HepG2 (cell line): Measurements from ENCODE around the gene SLC31A2. TPM values are rescaled to one million over a fixed set of nuclear protein-coding genes. Genes with fewer than 3 reads are reported as not detected.

Source experiments
- ATAC-seq: fragments of 200-7000 bp; cut with Tn5 transposase; 3 replicates; pipeline ENCODE4 v1.9.1; 2020; ENCODE audit warnings: mild to moderate bottlenecking, moderate library complexity
- BruUV-seq: library from RNA; stranded (reverse); fragments of 400-500 nt; replicated peaks from 2 replicates; lab custom pipeline; 2021; lab: Mats Ljungman, UMichigan
- CTCF ChIA-PET: fragments of 300-600 bp; formaldehyde crosslinking; extraction: SDS; loops from one replicate; lab custom pipeline; 2021; ENCODE audit warnings: low total read pairs, inconsistent platforms, low intra/inter-chr PET ratio; lab: Yijun Ruan, JAX
- POLR2A ChIA-PET: fragments of 350-600 bp; sonication (Branson Sonifier 250); formaldehyde crosslinking; loops from one replicate; lab custom pipeline; 2020; ENCODE audit warnings: antibody characterized with exemption, inconsistent platforms; lab: Yijun Ruan, JAX
- DNase-seq: peaks from one replicate; pipeline ENCODE4 v3.0.0-alpha.2; 2015; ENCODE audit warnings: low spot score
- FAIRE-seq: peaks from 3 replicates; lab custom pipeline; 2011; peaks lifted over from hg19 to GRCh38; lab: Jason Lieb, UNC
- H2AFZ ChIP-seq: one replicate; pipeline ENCODE4 v1.6.1; 2011; ENCODE audit warnings: low read length, inconsistent platforms
- H3K27ac ChIP-seq: fragments of 300-600 bp; 3 replicates; pipeline ENCODE4 v1.8.0; 2011; ENCODE audit warnings: mixed run types, mild to moderate bottlenecking, mixed read lengths, low read length, inconsistent platforms; ENCODE audit not compliant: insufficient read depth; ENCODE audit errors: extremely low read length
- H3K27me3 ChIP-seq, 2 experiments: fragments of 200-600 bp in 1 of 2; 2 replicates in 1 of 2; 3 replicates in 1 of 2; pipeline versions ENCODE4 v1.6.0 to v1.8.0; 2011; ENCODE audit warnings: low read length in 2 of 2, mild to moderate bottlenecking in 2 of 2, moderate library complexity in 2 of 2, inconsistent platforms in 1 of 2; ENCODE audit not compliant: insufficient read depth in 2 of 2, control insufficient read depth in 1 of 2
- H3K36me3 ChIP-seq, 2 experiments: fragments of 200-600 bp in 1 of 2; replicated peaks in 1 of 2; 2 replicates in 1 of 2; 3 replicates in 1 of 2; pipeline versions ENCODE4 v1.5.1 to v1.8.0; 2011; ENCODE audit warnings: low read length in 2 of 2, inconsistent platforms in 1 of 2; ENCODE audit not compliant: insufficient read depth in 2 of 2, control insufficient read depth in 1 of 2
- H3K4me1 ChIP-seq: 2 replicates; pipeline ENCODE4 v1.5.1; 2012; ENCODE audit warnings: low read length, inconsistent platforms; ENCODE audit not compliant: insufficient read depth
- H3K4me2 ChIP-seq: 2 replicates; pipeline ENCODE4 v1.6.0; 2011; ENCODE audit warnings: low read depth, low read length, inconsistent platforms
- H3K4me3 ChIP-seq, 3 experiments: fragments of 200-600 bp in 1 of 3; sonication (generic), shearing (Covaris generic) in 1 of 3; replicated peaks in 1 of 3; 2 replicates each; pipeline ENCODE4 v1.5.1; 2011 to 2016; ENCODE audit warnings: low read length in 3 of 3, inconsistent platforms in 2 of 3, low read depth in 2 of 3, mild to moderate bottlenecking in 2 of 3, control low read depth in 1 of 3, mixed read lengths in 1 of 3; ENCODE audit not compliant: insufficient read depth in 1 of 3
- H3K79me2 ChIP-seq: one replicate; pipeline ENCODE4 v1.6.1; 2011; ENCODE audit warnings: low read length, inconsistent platforms; ENCODE audit not compliant: insufficient read depth
- H3K9ac ChIP-seq: 2 replicates; pipeline ENCODE4 v1.6.0; 2011; ENCODE audit warnings: mild to moderate bottlenecking, low read depth, low read length, inconsistent platforms; ENCODE audit not compliant: insufficient read depth
- H3K9me3 ChIP-seq: 2 replicates; pipeline ENCODE4 v1.5.1; 2012; ENCODE audit warnings: mild to moderate bottlenecking, low read length
- H4K20me1 ChIP-seq: 2 replicates; pipeline ENCODE4 v1.6.0; 2011; ENCODE audit warnings: inconsistent platforms, mild to moderate bottlenecking, low read length, moderate library complexity; ENCODE audit not compliant: insufficient read depth
- DPF2 ChIP-seq: sonication (generic); formaldehyde crosslinking; IDR thresholded peaks from 2 replicates; pipeline ENCODE4 v1.4.0; 2020; ENCODE audit warnings: mild to moderate bottlenecking, low read depth, missing genetic modification reagents, borderline replicate concordance
- MAFF ChIP-seq: IDR thresholded peaks from 2 replicates; pipeline ENCODE4 v1.6.1; 2011; ENCODE audit warnings: low read depth, low read length, improper control_type of control experiment
- MAFK ChIP-seq, 2 experiments: IDR thresholded peaks in 1 of 2; conservative IDR thresholded peaks in 1 of 2; 2 replicates each; pipeline ENCODE4 v1.6.1; 2011; ENCODE audit warnings: improper control_type of control experiment in 2 of 2, low read length in 2 of 2
- MTERF4 ChIP-seq: sonication (generic); formaldehyde crosslinking; IDR thresholded peaks from 2 replicates; pipeline ENCODE4 v1.8.0; 2023; ENCODE audit warnings: mild to moderate bottlenecking, missing genetic modification reagents
- POLR2AphosphoS5 ChIP-seq: IDR thresholded peaks from 2 replicates; pipeline ENCODE4 v1.6.1; 2012; ENCODE audit warnings: low read depth, low read length
- TGIF2 ChIP-seq: IDR thresholded peaks from 2 replicates; pipeline ENCODE4 v1.6.1; 2016; ENCODE audit warnings: control low read depth, missing compliant biosample characterization
- ZNF337 ChIP-seq: sonication (generic); formaldehyde crosslinking; IDR thresholded peaks from 2 replicates; pipeline ENCODE4 v1.5.1; 2020; ENCODE audit warnings: missing genetic modification reagents, low read depth, mild to moderate bottlenecking, borderline replicate concordance
- ZNF432 ChIP-seq: sonication (generic); formaldehyde crosslinking; IDR thresholded peaks from 2 replicates; pipeline ENCODE4 v1.5.0; 2020; ENCODE audit warnings: missing genetic modification reagents, mild to moderate bottlenecking, borderline replicate concordance
- ZNF44 ChIP-seq: sonication (generic); formaldehyde crosslinking; IDR thresholded peaks from 2 replicates; pipeline ENCODE4 v1.5.1; 2020; ENCODE audit warnings: mild to moderate bottlenecking, missing genetic modification reagents
- ZNF674 ChIP-seq: sonication (generic); formaldehyde crosslinking; IDR thresholded peaks from 2 replicates; pipeline ENCODE4 v1.5.0; 2020; ENCODE audit warnings: low read depth, mild to moderate bottlenecking, missing genetic modification reagents
- WGBS: methylation state at CpG from one replicate; pipeline ENCODE4 v1.1.6; 2017; ENCODE audit warnings: low lambda C conversion rate; 5-methylcytosine and 5-hydroxymethylcytosine counted together
- in situ Hi-C: cut with HindIII; loops from 2 replicates; pipeline ENCODE4 v1.10.0; 2017; ENCODE audit warnings: low pct_unique_long_range_greater_than_20kb; ENCODE audit not compliant: extremely low pct_ligation_motif_present
- intact Hi-C: fragments of 100-400 bp; cut with micrococcal nuclease; formaldehyde crosslinking; loops from one replicate; pipeline ENCODE4 v1.10.0; 2022; ENCODE audit not compliant: unreplicated experiment
- polyA plus RNA-seq, 8 experiments: library from polyadenylated mRNA; depleted of rRNA in 3 of 8; stranded (reverse) in 7 of 8; unstranded in 1 of 8; fragments of >200 nt; fragmentation: Illumina TruSeq in 4 of 8; extraction: Trizol in 4 of 8; gene quantifications; 2 replicates each; pipeline versions ENCODE4 v1.2.1 to v1.2.3, GENCODE V29; 2011 to 2016; ENCODE audit warnings: low read depth in 4 of 8, missing spikeins in 1 of 8, mixed read lengths in 1 of 8; ENCODE audit not compliant: insufficient read depth in 1 of 8
- total RNA-seq, 5 experiments: library from RNA; depleted of rRNA; stranded (reverse); fragments of >200 nt; fragmentation: Illumina TruSeq; extraction: Trizol; gene quantifications; 2 replicates each; pipeline ENCODE4 v1.2.3, GENCODE V29; 2016; ENCODE audit warnings: low read depth in 1 of 5
- TF ChIP-seq, protein P1 (sequence below): sonication (generic); formaldehyde crosslinking; IDR thresholded peaks from 2 replicates; pipeline ENCODE4 v1.4.0; 2020; ENCODE audit warnings: missing genetic modification reagents, borderline replicate concordance

The SLC31A2 gene
- total and polyA plus RNA-seq, 2 of the 13 experiments (the other 11 are each of a cell fraction or from before 2014, with no cell fraction given), result 9.3 to 10.2 TPM

- Histone ChIP-seq H3K27ac (no peak overlapping the region), H3K9me3 (no peaks in the 10 kb centered on the region), H3K9ac (no peak overlapping the region), H3K27me3 (peaks cover 0 to 12% of the 10 kb centered on the region in 2 experiments; a peak in 2 of 5 replicates), H3K4me1 (no peaks in the 10 kb centered on the region), H2AFZ (no peak overlapping the region), H3K4me3 (no peak overlapping the region), H4K20me1 (no peaks in the 10 kb centered on the region), H3K4me2 (no peak overlapping the region), H3K36me3 (no peaks in the 10 kb centered on the region), H3K79me2 (no peaks in the 10 kb centered on the region)
- ChIA-PET POLR2A (no interaction called here), CTCF (no interaction called here)
- intact Hi-C loops, result no loop called here
- in situ Hi-C loops, result no loop called here
- no peak for DNase-seq
- BruUV-seq, result no TSS peak
- ATAC-seq, result no peak
- FAIRE-seq, result no peak
- peak; percentile 58; the same call in 1 of the 2 replicates for TF ChIP-seq MAFF
- no peak for TF ChIP-seq TGIF2 (CRISPR knock-in tag)
- peak; percentile 64 to 72 for TF ChIP-seq MAFK (conservative IDR thresholded peaks at IDR 0.05 in 1 of 2, IDR thresholded peaks at IDR 0.05 in 1 of 2; ENCODE audit: low read length in 2 of 2)
- TF ChIP-seq ZNF44 (CRISPR knock-in tag), result no peak
- no peak for TF ChIP-seq DPF2
- no peak for TF ChIP-seq POLR2AphosphoS5
These were observed 21.3 kb upstream of the SLC31A2 start for GRCh38 chr9:113129466-113129865.

GRCh38 chr9:113129884-113130283 lies 20.9 kb upstream of the SLC31A2 start:
- Histone ChIP-seq H3K27me3 (peaks cover 0 to 12% of the 10 kb centered on the region in 2 experiments; a peak in 2 of 5 replicates), H3K9me3 (no peaks in the 10 kb centered on the region), H3K4me1 (no peaks in the 10 kb centered on the region), H3K9ac (no peak overlapping the region), H3K27ac (no peak overlapping the region), H3K4me2 (no peak overlapping the region), H4K20me1 (no peaks in the 10 kb centered on the region), H3K36me3 (no peaks in the 10 kb centered on the region), H3K4me3 (no peak overlapping the region), H2AFZ (no peak overlapping the region), H3K79me2 (no peaks in the 10 kb centered on the region)
- CTCF ChIA-PET, result no interaction called here
- WGBS, result 2% methylated on average over 4 of the region's 4 CpGs
- POLR2A ChIA-PET, result no interaction called here
- no peak for TF ChIP-seq MTERF4 (CRISPR knock-in tag)
- no peak for TF ChIP-seq ZNF337 (CRISPR knock-in tag)
- no peak for TF ChIP-seq ZNF432 (CRISPR knock-in tag)
- TF ChIP-seq ZNF674 (CRISPR knock-in tag), result no peak
- TF ChIP-seq, protein P1, sequence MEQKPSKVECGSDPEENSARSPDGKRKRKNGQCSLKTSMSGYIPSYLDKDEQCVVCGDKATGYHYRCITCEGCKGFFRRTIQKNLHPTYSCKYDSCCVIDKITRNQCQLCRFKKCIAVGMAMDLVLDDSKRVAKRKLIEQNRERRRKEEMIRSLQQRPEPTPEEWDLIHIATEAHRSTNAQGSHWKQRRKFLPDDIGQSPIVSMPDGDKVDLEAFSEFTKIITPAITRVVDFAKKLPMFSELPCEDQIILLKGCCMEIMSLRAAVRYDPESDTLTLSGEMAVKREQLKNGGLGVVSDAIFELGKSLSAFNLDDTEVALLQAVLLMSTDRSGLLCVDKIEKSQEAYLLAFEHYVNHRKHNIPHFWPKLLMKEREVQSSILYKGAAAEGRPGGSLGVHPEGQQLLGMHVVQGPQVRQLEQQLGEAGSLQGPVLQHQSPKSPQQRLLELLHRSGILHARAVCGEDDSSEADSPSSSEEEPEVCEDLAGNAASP (CRISPR knock-in tag), result no peak
- FAIRE-seq, result no peak
- no TSS peak for BruUV-seq
- no peak for ATAC-seq
- no peak for DNase-seq
- in situ Hi-C loops (no loop called here), intact Hi-C loops (no loop called here)
